GM12878 (cell line): ENCODE data around the gene SELENOO. TPM values are rescaled to one million over a fixed set of nuclear protein-coding genes. Genes with fewer than 3 reads are reported as not detected.

Experiments
- ATAC-seq: fragments of 200-7000 bp; cut with Tn5 transposase; 3 replicates; pipeline ENCODE4 v1.9.1; 2020; ENCODE audit warnings: mild to moderate bottlenecking, moderate library complexity
- BruUV-seq: library from RNA; stranded (reverse); fragments of 400-500 nt; replicated peaks from 2 replicates; lab custom pipeline; 2021; lab: Mats Ljungman, UMichigan
- CTCF ChIA-PET: fragments of 300-600 bp; sonication (Branson Sonifier 250); formaldehyde crosslinking; extraction: SDS; loops from one replicate; lab custom pipeline; 2021; ENCODE audit warnings: inconsistent platforms; lab: Yijun Ruan, JAX
- POLR2A ChIA-PET: fragments of 350-600 bp; formaldehyde crosslinking; extraction: SDS; loops from one replicate; lab custom pipeline; 2021; ENCODE audit warnings: inconsistent platforms; lab: Charles Lee
- RAD21 ChIA-PET: fragments of 300-600 bp; sonication (Branson Sonifier 250); formaldehyde crosslinking; loops from one replicate; lab custom pipeline; 2023; ENCODE audit warnings: antibody characterized with exemption; ENCODE audit not compliant: unreplicated experiment; lab: Charles Lee
- SMC1A ChIA-PET: fragments of 300-600 bp; sonication (Branson Sonifier 250); formaldehyde crosslinking; loops from one replicate; lab custom pipeline; 2023; ENCODE audit not compliant: unreplicated experiment, uncharacterized antibody; lab: Charles Lee
- DNase-seq: peaks from one replicate; pipeline ENCODE4 v3.0.0-alpha.2; 2011; ENCODE audit warnings: low read depth, low spot score
- FAIRE-seq: peaks from 3 replicates; lab custom pipeline; 2011; peaks lifted over from hg19 to GRCh38; lab: Jason Lieb, UNC
- H2AFZ ChIP-seq: 2 replicates; pipeline ENCODE4 v1.6.0; 2011; ENCODE audit warnings: low read depth, low read length, control low read depth; ENCODE audit not compliant: control insufficient read depth
- H3K27ac ChIP-seq: 2 replicates; pipeline ENCODE4 v1.5.1; 2011; ENCODE audit warnings: control low read depth; ENCODE audit not compliant: control insufficient read depth, insufficient read depth
- H3K27me3 ChIP-seq, 2 experiments: replicated peaks in 1 of 2; 2 replicates each; pipeline versions ENCODE4 v1.6.0 to v1.6.1; 2011; ENCODE audit warnings: low read length in 1 of 2; ENCODE audit not compliant: control insufficient read depth in 2 of 2, insufficient read depth in 2 of 2
- H3K36me3 ChIP-seq, 2 experiments: 2 replicates each; pipeline ENCODE4 v1.5.1; 2011; ENCODE audit warnings: low read length in 1 of 2; ENCODE audit not compliant: control insufficient read depth in 2 of 2, insufficient read depth in 2 of 2
- H3K4me1 ChIP-seq: 2 replicates; pipeline ENCODE4 v1.6.1; 2011; ENCODE audit warnings: mild to moderate bottlenecking, low read length, moderate library complexity, mixed read lengths; ENCODE audit not compliant: control insufficient read depth, insufficient read depth
- H3K4me2 ChIP-seq: 2 replicates; pipeline ENCODE4 v1.6.0; 2011; ENCODE audit warnings: control low read depth; ENCODE audit not compliant: control insufficient read depth, insufficient read depth
- H3K4me3 ChIP-seq: fragments of 200-600 bp; sonication (generic); 2 replicates; pipeline ENCODE4 v1.5.1; 2016
- H3K79me2 ChIP-seq: 2 replicates; pipeline ENCODE4 v1.6.0; 2011; ENCODE audit warnings: low read length; ENCODE audit not compliant: control insufficient read depth, insufficient read depth
- H3K9ac ChIP-seq: 2 replicates; pipeline ENCODE4 v1.8.0; 2011; ENCODE audit warnings: low read length, control low read depth, mixed read lengths; ENCODE audit not compliant: control insufficient read depth, insufficient read depth
- H3K9me3 ChIP-seq: replicated peaks from 3 replicates; pipeline ENCODE4 v1.5.1; 2011; ENCODE audit warnings: mild to moderate bottlenecking, low read length; ENCODE audit not compliant: control insufficient read depth, insufficient read depth
- H4K20me1 ChIP-seq: 2 replicates; pipeline ENCODE4 v1.6.0; 2011; ENCODE audit not compliant: control insufficient read depth, insufficient read depth
- ASH2L ChIP-seq: fragments of 300-600, 200-600 bp; sonication (generic); IDR thresholded peaks from 2 replicates; pipeline ENCODE4 v1.6.1; 2017; ENCODE audit warnings: low read depth, mild to moderate bottlenecking, borderline replicate concordance
- BACH1 ChIP-seq: fragments of 450-650 bp; IDR thresholded peaks from 2 replicates; pipeline ENCODE4 v1.6.1; 2017; ENCODE audit warnings: mild to moderate bottlenecking, borderline replicate concordance
- CEBPB ChIP-seq, 2 experiments: fragments of 150-350 bp in 1 of 2; IDR thresholded peaks; 2 replicates each; pipeline ENCODE4 v1.6.1; 2012 to 2014; ENCODE audit warnings: low read depth in 2 of 2, low read length in 2 of 2, borderline replicate concordance in 1 of 2, inconsistent platforms in 1 of 2
- CREB1 ChIP-seq: IDR thresholded peaks from 2 replicates; pipeline ENCODE4 v1.6.1; 2012; ENCODE audit warnings: low read depth, mild to moderate bottlenecking, inconsistent platforms
- CREM ChIP-seq: IDR thresholded peaks from 2 replicates; pipeline ENCODE4 v1.6.1; 2014; ENCODE audit warnings: antibody characterized with exemption, low read depth
- EGR1 ChIP-seq, 2 experiments: IDR thresholded peaks; 1 replicate in 1 of 2; 2 replicates in 1 of 2; pipeline ENCODE4 v1.6.1; 2011 to 2012; ENCODE audit warnings: low read depth in 2 of 2, low read length in 2 of 2, borderline replicate concordance in 1 of 2, mild to moderate bottlenecking in 1 of 2, moderate library complexity in 1 of 2
- GABPA ChIP-seq: IDR thresholded peaks from 2 replicates; pipeline ENCODE4 v1.6.1; 2014; ENCODE audit warnings: antibody characterized with exemption, low read depth, mild to moderate bottlenecking, inconsistent platforms
- MXI1 ChIP-seq: fragments of 150-350 bp; IDR thresholded peaks from 2 replicates; pipeline ENCODE4 v1.6.1; 2011; ENCODE audit warnings: low read depth, mild to moderate bottlenecking, inconsistent platforms, low read length, improper control_type of control experiment
- NFYA ChIP-seq: IDR thresholded peaks from 2 replicates; pipeline ENCODE4 v1.6.1; 2011; ENCODE audit warnings: low read depth, mild to moderate bottlenecking, low read length, improper control_type of control experiment, borderline replicate concordance
- PAX5 ChIP-seq: IDR thresholded peaks from 2 replicates; pipeline ENCODE4 v1.6.1; 2011; ENCODE audit warnings: low read depth, low read length, borderline replicate concordance
- SMAD1 ChIP-seq: fragments of 450-650 bp; IDR thresholded peaks from 2 replicates; pipeline ENCODE4 v1.6.1; 2018; ENCODE audit warnings: mild to moderate bottlenecking, low read depth; ENCODE audit not compliant: partially characterized antibody
- SMAD5 ChIP-seq: IDR thresholded peaks from 2 replicates; pipeline ENCODE4 v1.6.1; 2016; ENCODE audit warnings: antibody characterized with exemption, low read depth
- STAT1 ChIP-seq: fragments of 450-650 bp; conservative IDR thresholded peaks from 2 replicates; pipeline ENCODE4 v1.6.1; 2014; ENCODE audit warnings: antibody characterized with exemption, mild to moderate bottlenecking
- SUPT20H ChIP-seq: IDR thresholded peaks from 2 replicates; pipeline ENCODE4 v1.6.1; 2011; ENCODE audit warnings: low read depth, mild to moderate bottlenecking, low read length, moderate library complexity, borderline replicate concordance; ENCODE audit not compliant: control insufficient read depth
- SUZ12 ChIP-seq: fragments of 200-600 bp; sonication (generic); IDR thresholded peaks from one replicate; pipeline ENCODE4 v1.6.1; 2018; ENCODE audit warnings: antibody characterized with exemption, mild to moderate bottlenecking; ENCODE audit not compliant: unreplicated experiment
- ZNF217 ChIP-seq: fragments of 450-650 bp; IDR thresholded peaks from 2 replicates; pipeline ENCODE4 v1.6.1; 2017; ENCODE audit warnings: antibody characterized with exemption, mild to moderate bottlenecking
- WGBS: methylation state at CpG from one replicate; pipeline ENCODE4 v1.1.6; 2016; ENCODE audit warnings: low lambda C conversion rate; ENCODE audit not compliant: insufficient replicate concordance, insufficient coverage; ENCODE audit errors: missing lambda C conversion rate; 5-methylcytosine and 5-hydroxymethylcytosine counted together
- in situ Hi-C: fragments of 300-500 bp; cut with MboI; formaldehyde crosslinking; loops from 9 replicates; pipeline ENCODE4 v1.14.3; 2018; ENCODE audit warnings: mixed read lengths
- intact Hi-C: fragments of 100-400 bp; cut with micrococcal nuclease; formaldehyde crosslinking; loops from one replicate; pipeline ENCODE4 v1.14.2; 2022; ENCODE audit not compliant: unreplicated experiment
- polyA plus RNA-seq, 11 experiments: library from polyadenylated mRNA; depleted of rRNA in 4 of 11; unstranded in 6 of 11; stranded (reverse) in 5 of 11; fragments of >200 nt; fragmentation: Nextera tagmentation in 4 of 11; fragmentation: Illumina TruSeq in 1 of 11; extraction: Ambion mirVana in 4 of 11; extraction: Trizol in 1 of 11; gene quantifications; 1 replicate in 1 of 11; 2 replicates in 10 of 11; pipeline versions ENCODE4 v1.2.1 to v1.2.3, GENCODE V29; 2011 to 2016; ENCODE audit warnings: inconsistent platforms in 2 of 11, missing spikeins in 2 of 11, low read depth in 1 of 11
- total RNA-seq, 4 experiments: library from RNA; depleted of rRNA in 3 of 4; stranded (reverse); fragments of >200 nt in 3 of 4; fragmentation: Illumina TruSeq in 1 of 4; extraction: Trizol in 1 of 4; gene quantifications; 2 replicates each; pipeline versions ENCODE4 v1.2.1 to v1.2.3, GENCODE V29; 2013 to 2021
- TF ChIP-seq, protein P1 (sequence below): IDR thresholded peaks from 2 replicates; pipeline ENCODE4 v1.6.1; 2012; ENCODE audit warnings: low read depth, low read length, improper control_type of control experiment
- TF ChIP-seq, protein P2 (sequence below): IDR thresholded peaks from 2 replicates; pipeline ENCODE4 v1.6.1; 2011; ENCODE audit warnings: borderline replicate concordance, low read depth, mild to moderate bottlenecking, moderate library complexity, low read length; ENCODE audit not compliant: insufficient read depth, poor library complexity, severe bottlenecking
- TF ChIP-seq, protein P3 (sequence below): fragments of 450-650 bp; IDR thresholded peaks from 2 replicates; pipeline ENCODE4 v1.6.1; 2017; ENCODE audit warnings: mild to moderate bottlenecking, moderate library complexity

Gene SELENOO
- total and polyA plus RNA-seq, 10 of the 15 experiments (the other 5 are each of a cell fraction or from before 2014, with no cell fraction given) = 0.42 to 23.3 (median 3.3) TPM

DNA sequence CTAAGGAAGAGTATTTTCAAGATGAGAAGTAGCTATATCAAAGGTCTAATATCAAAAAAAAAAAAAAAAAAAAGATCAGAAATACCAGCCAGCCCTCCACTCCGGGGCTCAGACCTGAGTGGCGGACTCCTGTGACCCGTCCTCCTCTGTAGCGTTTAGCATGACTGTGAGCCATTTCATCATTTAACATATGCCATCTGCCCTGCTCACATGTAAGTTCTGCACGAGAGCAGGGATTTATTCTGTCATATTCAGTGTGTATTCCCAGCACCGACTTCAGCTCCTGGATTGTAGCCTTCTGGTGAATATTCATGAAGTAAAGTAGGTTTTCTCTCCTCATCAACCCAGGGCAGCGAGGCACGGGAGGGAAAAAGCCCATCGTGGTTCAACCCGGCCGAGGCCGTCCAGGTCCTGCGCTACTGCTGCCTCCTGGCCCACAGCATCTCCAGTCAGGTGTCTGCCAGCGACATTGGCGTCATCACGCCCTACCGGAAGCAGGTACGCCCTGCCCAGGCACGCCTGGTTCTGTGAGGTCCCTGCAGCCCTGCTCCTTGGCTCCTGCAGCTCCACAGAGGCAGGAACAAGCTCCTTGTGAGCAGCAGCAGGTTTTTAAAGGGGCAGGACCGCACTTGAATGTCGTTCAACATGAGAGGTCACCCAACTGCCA is 43.0 kb upstream of the SELENOO start:
- no peak for DNase-seq
- no peak for ATAC-seq
- H3K27me3 ChIP-seq = peaks cover 2 to 4% of the 10 kb centered on the region in 2 experiments; a peak in 2 of 4 replicates
- CTCF ChIA-PET = interaction anchor here (0.8 kb wide), 1 partner anchor 8 kb away, joined by 3 read pairs; no protein-coding TSS in a partner anchor
- H3K4me2 ChIP-seq = no peak overlapping the region
- no peaks in the 10 kb centered on the region for H4K20me1 ChIP-seq
- in situ Hi-C loops = no loop called here
- H3K79me2 ChIP-seq = no peaks in the 10 kb centered on the region
- no TSS peak for BruUV-seq
- FAIRE-seq = no peak
- no peak overlapping the region for H2AFZ ChIP-seq
- no peak overlapping the region for H3K9ac ChIP-seq
- TF ChIP-seq PAX5 (no peak), GABPA (no peak), ZNF217 (no peak), CREM (no peak), BACH1 (no peak), NFYA (no peak), STAT1 (no peak), CREB1 (no peak), SUPT20H (no peak), EGR1 (IDR thresholded peaks at IDR 0.05; ENCODE audit: borderline replicate concordance in 1 of 2, low read depth in 2 of 2, low read length in 2 of 2) (no peak), SMAD1 (no peak), CEBPB (IDR thresholded peaks at IDR 0.05; ENCODE audit: borderline replicate concordance in 1 of 2, low read depth in 2 of 2, low read length in 2 of 2) (no peak), ASH2L (no peak), SUZ12 (no peak), SMAD5 (no peak), MXI1 (no peak)
- TF ChIP-seq, protein P1, sequence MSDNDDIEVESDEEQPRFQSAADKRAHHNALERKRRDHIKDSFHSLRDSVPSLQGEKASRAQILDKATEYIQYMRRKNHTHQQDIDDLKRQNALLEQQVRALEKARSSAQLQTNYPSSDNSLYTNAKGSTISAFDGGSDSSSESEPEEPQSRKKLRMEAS = no peak
- TF ChIP-seq, protein P2, sequence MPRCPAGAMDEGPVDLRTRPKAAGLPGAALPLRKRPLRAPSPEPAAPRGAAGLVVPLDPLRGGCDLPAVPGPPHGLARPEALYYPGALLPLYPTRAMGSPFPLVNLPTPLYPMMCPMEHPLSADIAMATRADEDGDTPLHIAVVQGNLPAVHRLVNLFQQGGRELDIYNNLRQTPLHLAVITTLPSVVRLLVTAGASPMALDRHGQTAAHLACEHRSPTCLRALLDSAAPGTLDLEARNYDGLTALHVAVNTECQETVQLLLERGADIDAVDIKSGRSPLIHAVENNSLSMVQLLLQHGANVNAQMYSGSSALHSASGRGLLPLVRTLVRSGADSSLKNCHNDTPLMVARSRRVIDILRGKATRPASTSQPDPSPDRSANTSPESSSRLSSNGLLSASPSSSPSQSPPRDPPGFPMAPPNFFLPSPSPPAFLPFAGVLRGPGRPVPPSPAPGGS = no peak
- TF ChIP-seq, protein P3, sequence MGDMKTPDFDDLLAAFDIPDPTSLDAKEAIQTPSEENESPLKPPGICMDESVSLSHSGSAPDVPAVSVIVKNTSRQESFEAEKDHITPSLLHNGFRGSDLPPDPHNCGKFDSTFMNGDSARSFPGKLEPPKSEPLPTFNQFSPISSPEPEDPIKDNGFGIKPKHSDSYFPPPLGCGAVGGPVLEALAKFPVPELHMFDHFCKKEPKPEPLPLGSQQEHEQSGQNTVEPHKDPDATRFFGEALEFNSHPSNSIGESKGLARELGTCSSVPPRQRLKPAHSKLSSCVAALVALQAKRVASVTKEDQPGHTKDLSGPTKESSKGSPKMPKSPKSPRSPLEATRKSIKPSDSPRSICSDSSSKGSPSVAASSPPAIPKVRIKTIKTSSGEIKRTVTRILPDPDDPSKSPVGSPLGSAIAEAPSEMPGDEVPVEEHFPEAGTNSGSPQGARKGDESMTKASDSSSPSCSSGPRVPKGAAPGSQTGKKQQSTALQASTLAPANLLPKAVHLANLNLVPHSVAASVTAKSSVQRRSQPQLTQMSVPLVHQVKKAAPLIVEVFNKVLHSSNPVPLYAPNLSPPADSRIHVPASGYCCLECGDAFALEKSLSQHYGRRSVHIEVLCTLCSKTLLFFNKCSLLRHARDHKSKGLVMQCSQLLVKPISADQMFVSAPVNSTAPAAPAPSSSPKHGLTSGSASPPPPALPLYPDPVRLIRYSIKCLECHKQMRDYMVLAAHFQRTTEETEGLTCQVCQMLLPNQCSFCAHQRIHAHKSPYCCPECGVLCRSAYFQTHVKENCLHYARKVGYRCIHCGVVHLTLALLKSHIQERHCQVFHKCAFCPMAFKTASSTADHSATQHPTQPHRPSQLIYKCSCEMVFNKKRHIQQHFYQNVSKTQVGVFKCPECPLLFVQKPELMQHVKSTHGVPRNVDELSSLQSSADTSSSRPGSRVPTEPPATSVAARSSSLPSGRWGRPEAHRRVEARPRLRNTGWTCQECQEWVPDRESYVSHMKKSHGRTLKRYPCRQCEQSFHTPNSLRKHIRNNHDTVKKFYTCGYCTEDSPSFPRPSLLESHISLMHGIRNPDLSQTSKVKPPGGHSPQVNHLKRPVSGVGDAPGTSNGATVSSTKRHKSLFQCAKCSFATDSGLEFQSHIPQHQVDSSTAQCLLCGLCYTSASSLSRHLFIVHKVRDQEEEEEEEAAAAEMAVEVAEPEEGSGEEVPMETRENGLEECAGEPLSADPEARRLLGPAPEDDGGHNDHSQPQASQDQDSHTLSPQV = no peak
- SMC1A ChIA-PET = no interaction called here
- POLR2A ChIA-PET = interaction anchor here (0.6 kb wide), 1 partner anchor 53 kb away, joined by 4 read pairs; no protein-coding TSS in a partner anchor
- intact Hi-C loops = no loop called here
- RAD21 ChIA-PET = no interaction called here
- no peaks in the 10 kb centered on the region for H3K36me3 ChIP-seq
- H3K4me3 ChIP-seq = no peak overlapping the region
- H3K9me3 ChIP-seq = no peaks in the 10 kb centered on the region
- 60% methylated on average over 21 of the region's 21 CpGs for WGBS
- no peak overlapping the region for H3K27ac ChIP-seq
- H3K4me1 ChIP-seq = no peaks in the 10 kb centered on the region
